SW 1271 (cell line): ENCODE results near the gene ST6GALNAC2.
"Not testable (repeated sequence)": the region's sequence is repeated elsewhere in the genome, so short reads cannot be mapped to it uniquely, and the experiment has no call there.

Experiments
- DNase-seq, 2 experiments: peaks; one replicate each; lab custom pipeline; 2025; lab: John Stamatoyannopoulos, UW

The ST6GALNAC2 gene

GRCh38 chr17:76540381-76541300 is 45.0 kb downstream of the ST6GALNAC2 start:
- DNase-seq, result peak in 1 of 2 experiments; percentile 27

- DNase-seq, result no peak
Measured at GRCh38 chr17:76539631-76540271, 45.9 kb downstream of the ST6GALNAC2 start, which contains the start of gene PRCD. Gene PRCD, plus strand, starts transcription at chr17:76540044. Its CDS starts 98 bp downstream, at chr17:76540142.

- no peak for DNase-seq
Measured at GRCh38 chr17:76538941-76539570, 46.6 kb downstream of the ST6GALNAC2 start.

- no peak for DNase-seq
Measured at GRCh38 chr17:76538281-76538931, 47.3 kb downstream of the ST6GALNAC2 start.

GRCh38 chr17:76537578-76538280 is 47.9 kb downstream of the ST6GALNAC2 start, which contains the start of gene CYGB:
Gene CYGB, minus strand, starts transcription at chr17:76537709. Its CDS starts 167 bp downstream, at chr17:76537542.
- no peak for DNase-seq

- no peak for DNase-seq
Measured at GRCh38 chr17:76537288-76537577, 48.4 kb downstream of the ST6GALNAC2 start.

- no peak for DNase-seq
Measured at GRCh38 chr17:76536511-76537287, 49.0 kb downstream of the ST6GALNAC2 start.

- no peak for DNase-seq
Measured at GRCh38 chr17:76535788-76536510, 49.7 kb downstream of the ST6GALNAC2 start.

GRCh38 chr17:76534831-76535732 is 50.6 kb downstream of the ST6GALNAC2 start:
- DNase-seq, result no peak

- DNase-seq, result not testable (repeated sequence)
Measured at GRCh38 chr17:76533640-76534359, 51.9 kb downstream of the ST6GALNAC2 start.

- no peak for DNase-seq
Measured at GRCh38 chr17:76532072-76532651, 53.5 kb downstream of the ST6GALNAC2 start.

GRCh38 chr17:76531486-76532038 is 54.1 kb downstream of the ST6GALNAC2 start:
- DNase-seq, result no peak

- DNase-seq, result no peak
Measured at GRCh38 chr17:76530811-76531485, 54.7 kb downstream of the ST6GALNAC2 start.

- no peak for DNase-seq
Measured at GRCh38 chr17:76530095-76530723, 55.5 kb downstream of the ST6GALNAC2 start.

GRCh38 chr17:76529224-76530094 is 56.2 kb downstream of the ST6GALNAC2 start:
- DNase-seq, result no peak
